GM12872 (cell line): ENCODE data around the gene CIITA.

Experiments used
- TF ChIP-seq, protein P1 (sequence below): IDR thresholded peaks from 3 replicates; pipeline ENCODE4 v1.5.1; 2011; ENCODE audit warnings: low read depth, mild to moderate bottlenecking, low read length, moderate library complexity; ENCODE audit not compliant: insufficient read depth

CIITA gene

DNA sequence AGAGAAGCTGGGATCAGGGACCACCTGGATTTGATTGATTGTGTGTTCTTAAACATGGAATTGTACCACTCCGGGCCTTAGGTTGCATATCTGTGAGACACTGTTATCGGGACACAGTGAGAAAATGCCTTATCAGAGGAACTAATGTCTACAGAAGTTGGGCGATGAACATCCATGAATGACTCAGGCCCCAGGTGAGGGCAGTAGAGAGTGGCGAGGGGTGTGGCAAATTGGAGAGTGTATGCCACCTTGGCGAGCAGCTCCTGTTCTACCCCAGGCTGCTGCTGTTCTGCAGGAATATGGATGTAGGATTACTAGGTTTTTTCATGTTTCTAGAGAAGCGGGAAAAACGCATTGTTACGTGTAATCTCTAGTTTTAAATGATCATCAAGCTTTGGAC lies 106.2 kb downstream of the CIITA start:
- TF ChIP-seq, protein P1, sequence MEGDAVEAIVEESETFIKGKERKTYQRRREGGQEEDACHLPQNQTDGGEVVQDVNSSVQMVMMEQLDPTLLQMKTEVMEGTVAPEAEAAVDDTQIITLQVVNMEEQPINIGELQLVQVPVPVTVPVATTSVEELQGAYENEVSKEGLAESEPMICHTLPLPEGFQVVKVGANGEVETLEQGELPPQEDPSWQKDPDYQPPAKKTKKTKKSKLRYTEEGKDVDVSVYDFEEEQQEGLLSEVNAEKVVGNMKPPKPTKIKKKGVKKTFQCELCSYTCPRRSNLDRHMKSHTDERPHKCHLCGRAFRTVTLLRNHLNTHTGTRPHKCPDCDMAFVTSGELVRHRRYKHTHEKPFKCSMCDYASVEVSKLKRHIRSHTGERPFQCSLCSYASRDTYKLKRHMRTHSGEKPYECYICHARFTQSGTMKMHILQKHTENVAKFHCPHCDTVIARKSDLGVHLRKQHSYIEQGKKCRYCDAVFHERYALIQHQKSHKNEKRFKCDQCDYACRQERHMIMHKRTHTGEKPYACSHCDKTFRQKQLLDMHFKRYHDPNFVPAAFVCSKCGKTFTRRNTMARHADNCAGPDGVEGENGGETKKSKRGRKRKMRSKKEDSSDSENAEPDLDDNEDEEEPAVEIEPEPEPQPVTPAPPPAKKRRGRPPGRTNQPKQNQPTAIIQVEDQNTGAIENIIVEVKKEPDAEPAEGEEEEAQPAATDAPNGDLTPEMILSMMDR: peak; percentile 51

DNA sequence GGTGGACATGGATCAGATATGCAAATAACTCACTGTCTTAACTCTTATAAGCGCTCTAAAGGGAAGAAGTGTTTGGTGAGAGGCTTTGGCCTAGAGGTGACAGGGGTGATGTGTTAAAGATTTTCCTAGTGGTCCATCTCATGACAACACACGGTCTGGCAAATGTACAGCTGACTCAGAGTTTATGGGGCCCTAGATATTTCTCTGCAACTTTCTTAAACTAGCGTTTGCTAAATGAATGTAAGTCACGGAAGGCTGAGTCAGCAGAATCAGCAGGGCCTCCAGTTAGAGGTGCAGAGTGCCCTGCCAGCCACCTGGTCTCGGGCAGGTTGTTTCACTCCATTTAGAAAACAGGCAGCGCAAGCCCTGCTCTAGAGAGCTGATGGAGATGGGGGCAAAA lies 107.5 kb downstream of the CIITA start:
- TF ChIP-seq, protein P1: no peak
